ENCODE results near the gene ANKRD55.

- TF ChIP-seq CTCF (conservative IDR thresholded peaks at IDR 0.05 in 1 of 2, IDR thresholded peaks at IDR 0.05 in 1 of 2; ENCODE audit: low read depth in 1 of 2, low read length in 2 of 2): no peak
- no peak for TF ChIP-seq EZH2 (IDR thresholded peaks at IDR 0.05; ENCODE audit: low read length, missing control alignments)
Measured at GRCh38 chr5:56207537-56207936, 25.6 kb downstream of the ANKRD55 start.

Measured in fibroblast of lung (primary cell).